A549 treated with AZD2906 at 1 μM for 4 hours (cell line): ENCODE results near the gene LYRM9. TPM values are rescaled to one million over a fixed set of nuclear protein-coding genes. Genes with fewer than 3 reads are reported as not detected.

Source experiments
- total RNA-seq: library from RNA; stranded (reverse); fragments of 200-300 nt; extraction: Qiagen RNA extraction; gene quantifications from 5 replicates; pipeline ENCODE4 v1.2.3, GENCODE V29; 2022

The LYRM9 gene
- total RNA-seq = 1.3 to 2.1 TPM (median 1.9 TPM) in 5 replicates

DNA sequence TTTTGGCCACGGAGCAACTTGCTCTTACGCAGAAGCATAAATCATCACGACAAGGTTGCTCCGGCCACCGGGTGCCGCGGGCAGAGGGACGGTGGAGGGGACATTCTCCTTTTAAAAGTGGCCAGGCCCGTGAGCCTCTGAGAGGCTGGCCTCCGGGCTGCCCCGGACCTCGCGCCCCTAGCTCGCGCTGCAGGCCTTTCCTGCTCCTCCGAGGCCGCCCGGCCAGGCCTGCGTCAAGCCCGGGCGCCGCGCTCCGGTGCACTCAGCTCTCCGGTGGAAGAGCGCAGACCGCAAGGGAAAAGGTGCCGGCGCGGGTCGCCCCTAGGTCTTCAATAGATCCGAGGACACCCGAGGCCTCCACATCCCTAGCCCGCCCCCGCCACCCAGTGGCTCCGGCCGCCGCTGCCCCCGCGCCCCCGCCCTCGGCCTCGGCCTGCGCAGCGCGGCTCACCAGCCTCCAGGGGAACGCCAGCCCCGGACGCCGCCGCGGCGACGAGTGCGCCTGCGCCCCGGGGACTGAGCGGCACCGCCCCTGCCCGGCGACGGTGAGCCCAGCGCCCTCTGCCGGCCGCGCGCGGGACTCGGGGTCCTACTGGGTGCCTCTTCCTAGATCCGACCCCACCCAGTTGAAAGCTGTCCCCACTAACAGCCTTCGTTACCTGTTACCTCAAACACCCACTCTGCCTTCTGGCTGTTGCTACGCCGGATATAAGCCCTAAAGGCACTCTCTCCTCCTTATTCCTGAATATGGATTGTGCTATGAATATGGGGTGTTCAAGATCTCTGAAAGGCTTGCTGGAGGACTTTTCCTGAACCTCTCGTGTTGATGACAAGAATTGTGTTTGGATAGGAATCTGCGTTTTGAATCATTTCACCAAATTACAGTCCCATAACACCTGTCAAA is at the start of gene LYRM9:
LYRM9 (minus strand) TSS at position 500 of the 904 bp plus-strand sequence. CDS start 10,671 bp downstream, outside the sequence.

Other genes with a start within 250 kb of the LYRM9 start
- gene NOS2, start 92.8 kb downstream of the LYRM9 start, total RNA-seq = 0.22 to 0.34 TPM (median 0.26 TPM) in 5 replicates
- gene NLK, start 149.3 kb upstream of the LYRM9 start, total RNA-seq = 6.9 to 10.1 TPM (median 9.3 TPM) in 5 replicates